Measurements from ENCODE around the gene AKAP6. TPM values are rescaled to one million over a fixed set of nuclear protein-coding genes. Genes with fewer than 3 reads are reported as not detected.
"Not testable (repeated sequence)": the region's sequence is repeated elsewhere in the genome, so short reads cannot be mapped to it uniquely, and the experiment has no call there.

The AKAP6 gene
- total RNA-seq, 1 donor from 2014 or later: 3.4 TPM

DNA sequence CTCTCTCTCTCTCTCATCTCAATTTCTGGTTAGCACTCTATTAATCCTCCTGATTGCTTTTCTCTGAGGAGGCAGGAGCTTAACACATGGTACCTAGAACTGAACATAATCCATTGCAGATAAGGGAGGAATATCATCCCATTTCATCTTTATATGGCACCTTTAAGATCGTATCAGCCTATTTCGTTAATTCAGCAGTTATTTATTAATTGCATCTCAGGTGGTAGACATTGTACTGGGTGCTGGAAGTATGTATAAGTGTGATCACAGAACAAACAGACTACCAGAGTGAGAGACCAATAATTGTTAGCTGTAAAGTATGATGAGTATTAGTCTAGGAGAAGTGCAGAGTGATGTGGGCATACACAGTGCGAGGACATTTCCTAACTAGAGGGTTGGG is 39.0 kb downstream of the AKAP6 start:
- no peaks in the 10 kb centered on the region for H3K27me3 Mint-ChIP-seq
- H3K4me3 Mint-ChIP-seq (ENCODE audit: low read depth): no peak overlapping the region
- TF ChIP-seq, protein P1, sequence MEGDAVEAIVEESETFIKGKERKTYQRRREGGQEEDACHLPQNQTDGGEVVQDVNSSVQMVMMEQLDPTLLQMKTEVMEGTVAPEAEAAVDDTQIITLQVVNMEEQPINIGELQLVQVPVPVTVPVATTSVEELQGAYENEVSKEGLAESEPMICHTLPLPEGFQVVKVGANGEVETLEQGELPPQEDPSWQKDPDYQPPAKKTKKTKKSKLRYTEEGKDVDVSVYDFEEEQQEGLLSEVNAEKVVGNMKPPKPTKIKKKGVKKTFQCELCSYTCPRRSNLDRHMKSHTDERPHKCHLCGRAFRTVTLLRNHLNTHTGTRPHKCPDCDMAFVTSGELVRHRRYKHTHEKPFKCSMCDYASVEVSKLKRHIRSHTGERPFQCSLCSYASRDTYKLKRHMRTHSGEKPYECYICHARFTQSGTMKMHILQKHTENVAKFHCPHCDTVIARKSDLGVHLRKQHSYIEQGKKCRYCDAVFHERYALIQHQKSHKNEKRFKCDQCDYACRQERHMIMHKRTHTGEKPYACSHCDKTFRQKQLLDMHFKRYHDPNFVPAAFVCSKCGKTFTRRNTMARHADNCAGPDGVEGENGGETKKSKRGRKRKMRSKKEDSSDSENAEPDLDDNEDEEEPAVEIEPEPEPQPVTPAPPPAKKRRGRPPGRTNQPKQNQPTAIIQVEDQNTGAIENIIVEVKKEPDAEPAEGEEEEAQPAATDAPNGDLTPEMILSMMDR (IDR thresholded peaks at IDR 0.05; ENCODE audit: unreplicated experiment): no peak
- no peaks in the 10 kb centered on the region for H3K36me3 Mint-ChIP-seq (ENCODE audit: insufficient read depth)
- no peak overlapping the region for H3K27ac Mint-ChIP-seq
- DNase-seq (ENCODE audit: low spot score, unreplicated experiment): no peak
- H3K9me3 Mint-ChIP-seq (ENCODE audit: low read depth): no peaks in the 10 kb centered on the region
- peaks cover 5% of the 10 kb centered on the region for H3K4me1 Mint-ChIP-seq (ENCODE audit: low read depth)

DNA sequence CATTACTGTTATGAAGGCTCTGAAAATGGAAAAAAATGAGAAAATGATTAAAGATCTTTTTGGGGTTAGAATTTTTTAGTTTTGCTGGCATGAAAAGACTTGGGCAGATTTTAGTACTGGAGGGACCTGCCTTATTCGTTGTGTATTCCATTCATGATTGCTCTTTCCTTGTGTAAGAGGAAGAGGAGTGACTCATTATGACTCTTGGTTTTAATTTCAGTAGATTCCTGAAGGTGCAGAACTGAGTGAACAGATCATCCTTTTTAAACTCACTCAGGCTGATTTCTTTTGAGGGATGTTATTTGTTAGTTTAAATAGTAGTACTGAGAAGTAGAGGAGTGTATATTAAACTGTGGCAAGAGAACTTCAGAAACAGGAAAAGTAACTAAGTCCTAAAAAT is 41.6 kb downstream of the AKAP6 start:
- no peaks in the 10 kb centered on the region for H3K36me3 Mint-ChIP-seq (ENCODE audit: insufficient read depth)
- H3K4me1 Mint-ChIP-seq (ENCODE audit: low read depth): peaks cover 5% of the 10 kb centered on the region
- H3K9me3 Mint-ChIP-seq (ENCODE audit: low read depth): no peaks in the 10 kb centered on the region
- H3K27ac Mint-ChIP-seq: no peak overlapping the region
- no peak for DNase-seq (ENCODE audit: low spot score, unreplicated experiment)
- TF ChIP-seq, protein P1 (IDR thresholded peaks at IDR 0.05; ENCODE audit: unreplicated experiment): no peak
- H3K27me3 Mint-ChIP-seq: no peaks in the 10 kb centered on the region
- H3K4me3 Mint-ChIP-seq (ENCODE audit: low read depth): no peak overlapping the region

DNA sequence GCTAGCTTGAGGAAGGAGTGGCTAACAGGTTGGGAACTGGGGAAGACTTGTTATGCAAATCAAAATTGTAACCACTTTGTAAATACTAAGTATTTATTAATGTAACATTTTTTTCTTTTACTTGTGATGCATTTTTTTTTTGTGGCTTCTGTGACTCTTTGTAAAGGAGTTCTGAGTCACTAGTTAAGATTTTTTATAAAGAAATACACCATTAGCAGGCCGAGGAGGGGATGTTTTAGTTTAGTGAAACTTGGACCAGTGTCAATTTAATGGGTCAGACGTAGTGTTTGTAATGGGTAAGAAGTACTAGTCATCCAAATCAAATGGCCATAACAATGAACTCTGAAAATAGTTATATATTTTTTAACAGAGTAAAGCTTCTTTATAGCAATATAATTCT is 43.1 kb downstream of the AKAP6 start:
- no peaks in the 10 kb centered on the region for H3K27me3 Mint-ChIP-seq
- TF ChIP-seq, protein P1 (IDR thresholded peaks at IDR 0.05; ENCODE audit: unreplicated experiment): no peak
- no peaks in the 10 kb centered on the region for H3K36me3 Mint-ChIP-seq (ENCODE audit: insufficient read depth)
- no peaks in the 10 kb centered on the region for H3K9me3 Mint-ChIP-seq (ENCODE audit: low read depth)
- no peak overlapping the region for H3K4me3 Mint-ChIP-seq (ENCODE audit: low read depth)
- no peaks in the 10 kb centered on the region for H3K4me1 Mint-ChIP-seq (ENCODE audit: low read depth)
- DNase-seq (ENCODE audit: low spot score, unreplicated experiment): no peak
- H3K27ac Mint-ChIP-seq: no peak overlapping the region

DNA sequence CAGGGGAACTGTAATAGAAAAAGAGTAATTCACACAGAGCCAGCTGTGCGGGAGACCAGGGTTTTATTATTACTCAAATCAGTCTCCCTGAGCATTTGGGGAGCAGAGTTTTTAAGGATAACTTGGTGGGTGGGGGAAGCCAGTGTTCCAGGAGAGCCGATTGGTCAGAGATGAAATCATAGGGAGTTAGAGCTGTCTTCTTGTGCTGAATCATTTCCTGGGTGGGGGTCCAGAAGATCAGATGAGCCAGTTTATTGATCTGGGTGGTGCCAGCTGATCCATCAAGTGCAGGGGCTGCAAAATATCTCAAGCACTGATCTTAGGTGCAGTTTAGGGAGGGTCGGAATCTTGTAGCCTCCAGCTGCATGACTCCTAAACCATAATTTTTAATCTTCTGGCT is 44.1 kb downstream of the AKAP6 start:
- not testable (repeated sequence) for H3K4me1 Mint-ChIP-seq (ENCODE audit: low read depth); H3K36me3 Mint-ChIP-seq (ENCODE audit: insufficient read depth); H3K4me3 Mint-ChIP-seq (ENCODE audit: low read depth); DNase-seq (ENCODE audit: low spot score, unreplicated experiment); H3K9me3 Mint-ChIP-seq (ENCODE audit: low read depth); H3K27me3 Mint-ChIP-seq; H3K27ac Mint-ChIP-seq

DNA sequence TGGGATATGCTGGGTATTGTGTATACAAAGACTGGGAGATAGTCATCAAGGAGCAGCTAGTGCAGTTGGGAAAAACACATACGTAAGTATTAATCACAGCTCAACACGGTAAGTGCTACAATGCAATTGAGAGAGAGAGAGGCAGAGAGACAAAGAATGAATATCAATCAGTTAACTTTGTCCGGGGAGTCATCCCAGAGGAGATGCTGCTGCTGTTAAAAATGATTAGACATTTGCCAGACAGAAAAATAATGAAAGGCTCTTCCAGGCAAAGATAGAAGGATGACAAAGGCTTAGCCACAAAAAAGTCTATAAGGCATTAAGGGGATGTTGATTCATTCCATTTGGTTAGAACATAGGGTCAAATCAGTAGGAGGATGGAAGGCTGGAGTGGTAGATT is 45.1 kb downstream of the AKAP6 start:
- no peak overlapping the region for H3K4me3 Mint-ChIP-seq (ENCODE audit: low read depth)
- no peak for DNase-seq (ENCODE audit: low spot score, unreplicated experiment)
- no peaks in the 10 kb centered on the region for H3K27me3 Mint-ChIP-seq
- no peaks in the 10 kb centered on the region for H3K4me1 Mint-ChIP-seq (ENCODE audit: low read depth)
- TF ChIP-seq, protein P1 (IDR thresholded peaks at IDR 0.05; ENCODE audit: unreplicated experiment): no peak
- no peak overlapping the region for H3K27ac Mint-ChIP-seq
- no peaks in the 10 kb centered on the region for H3K9me3 Mint-ChIP-seq (ENCODE audit: low read depth)
- no peaks in the 10 kb centered on the region for H3K36me3 Mint-ChIP-seq (ENCODE audit: insufficient read depth)

DNA sequence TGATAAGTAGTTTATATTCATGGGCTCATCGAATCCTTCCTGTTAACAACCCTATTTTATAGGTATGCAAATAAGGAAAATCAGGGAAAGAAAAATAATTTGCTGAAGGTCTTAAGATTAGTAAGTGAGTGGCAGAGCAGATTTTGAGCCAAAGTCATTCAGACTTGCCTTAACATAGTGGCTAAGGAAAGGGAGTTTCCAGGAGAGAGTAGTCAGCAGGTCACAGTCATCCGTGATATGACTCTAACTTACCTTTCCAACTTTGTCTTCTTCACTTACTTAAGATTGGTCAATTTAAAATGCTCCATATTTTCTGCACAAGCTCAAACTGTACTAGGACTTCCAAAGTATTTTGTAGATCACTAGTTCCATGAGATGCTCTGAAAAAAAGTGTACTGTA is 46.6 kb downstream of the AKAP6 start:
- H3K4me3 Mint-ChIP-seq (ENCODE audit: low read depth): no peak overlapping the region
- H3K4me1 Mint-ChIP-seq (ENCODE audit: low read depth): no peaks in the 10 kb centered on the region
- no peaks in the 10 kb centered on the region for H3K36me3 Mint-ChIP-seq (ENCODE audit: insufficient read depth)
- H3K9me3 Mint-ChIP-seq (ENCODE audit: low read depth): no peaks in the 10 kb centered on the region
- TF ChIP-seq, protein P1 (IDR thresholded peaks at IDR 0.05; ENCODE audit: unreplicated experiment): no peak
- H3K27me3 Mint-ChIP-seq: peaks cover 6% of the 10 kb centered on the region
- DNase-seq (ENCODE audit: low spot score, unreplicated experiment): no peak
- no peak overlapping the region for H3K27ac Mint-ChIP-seq
